ENCODE data around the gene NRAS. TPM values are rescaled to one million over a fixed set of nuclear protein-coding genes. Genes with fewer than 3 reads are reported as not detected.

NRAS gene
- total and polyA plus RNA-seq, 9 of the 15 experiments (the other 6 are each of a cell fraction or from before 2014, with no cell fraction given) = 40.7 to 94.5 (median 75.4) TPM

DNA sequence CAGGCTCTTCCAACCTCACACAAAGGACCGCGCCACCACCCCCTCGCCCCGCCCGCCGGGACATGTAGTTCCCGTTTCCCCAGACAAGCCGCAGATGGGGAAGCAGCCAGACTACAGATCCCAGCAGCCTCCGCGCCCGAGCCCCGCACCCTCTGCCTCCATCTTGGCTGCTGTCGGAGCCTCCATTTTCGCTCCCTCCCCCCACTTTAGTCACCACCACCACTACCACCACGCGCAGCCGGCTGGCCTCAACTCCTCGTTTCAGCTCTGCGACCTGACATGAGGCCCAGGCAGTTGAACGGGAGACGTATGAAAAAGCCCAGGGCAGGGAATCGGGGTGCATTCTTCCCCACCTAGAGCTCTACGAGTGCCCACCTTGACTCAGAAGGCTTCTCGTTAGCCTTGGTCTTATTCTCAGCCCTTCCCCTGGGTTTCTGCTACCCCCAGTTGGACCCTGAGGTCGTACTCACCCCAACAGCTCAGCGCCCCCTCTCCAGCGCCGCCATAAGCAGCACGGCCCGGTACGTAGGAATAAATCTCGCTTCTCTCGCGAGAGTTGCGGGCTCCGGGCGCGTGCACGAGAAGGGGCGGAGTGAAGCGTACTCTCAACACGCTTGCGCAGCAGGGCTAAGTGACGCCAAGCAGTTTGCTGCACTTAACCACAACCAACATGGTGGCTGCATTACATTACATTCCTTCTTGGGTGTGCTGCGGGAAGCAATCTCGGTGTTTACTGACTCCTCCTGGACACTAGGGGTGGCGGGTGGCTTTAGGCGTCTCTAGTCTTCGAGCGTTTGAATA, 41.1 kb upstream of the NRAS start, which contains the start of gene CSDE1 (continued):
- TF ChIP-seq ARID3A (IDR thresholded peaks at IDR 0.05; ENCODE audit: borderline replicate concordance, low read depth, low read length) (peak; percentile 70; the same call in 1 of the 2 replicates), CBFA2T2 (conservative IDR thresholded peaks at IDR 0.05) (no peak), SRSF1 (IDR thresholded peaks at IDR 0.05; ENCODE audit: low read depth, low read length) (0 out of 2 replicates have a peak, but pooled peaks have one; percentile 49), TFAM (CRISPR knock-in tag; conservative IDR thresholded peaks at IDR 0.05) (no peak), SRSF3 (IDR thresholded peaks at IDR 0.05; ENCODE audit: insufficient read depth, low read length) (peak; percentile 96), ZFP30 (CRISPR knock-in tag; IDR thresholded peaks at IDR 0.05; ENCODE audit: borderline replicate concordance) (no peak), ZKSCAN1 (IDR thresholded peaks at IDR 0.05; ENCODE audit: low read depth, low read length) (no peak), HIVEP1 (CRISPR knock-in tag; IDR thresholded peaks at IDR 0.05) (no peak), XRCC5 (IDR thresholded peaks at IDR 0.05; ENCODE audit: low read depth, low read length) (peak; percentile 71; the same call in 1 of the 2 replicates), POU5F1 (IDR thresholded peaks at IDR 0.05; ENCODE audit: borderline replicate concordance, low read depth, low read length, partially characterized antibody) (peak; percentile 65), TAL1 (IDR thresholded peaks at IDR 0.05) (no peak; the same call in 1 of the 2 replicates), ZBTB34 (CRISPR knock-in tag; IDR thresholded peaks at IDR 0.05) (no peak), NCOA6 (IDR thresholded peaks at IDR 0.05) (no peak), PRPF4 (IDR thresholded peaks at IDR 0.05; ENCODE audit: insufficient read depth, low read depth, low read length, poor library complexity, severe bottlenecking) (peak; percentile 92)
- TF ChIP-seq, protein P1, sequence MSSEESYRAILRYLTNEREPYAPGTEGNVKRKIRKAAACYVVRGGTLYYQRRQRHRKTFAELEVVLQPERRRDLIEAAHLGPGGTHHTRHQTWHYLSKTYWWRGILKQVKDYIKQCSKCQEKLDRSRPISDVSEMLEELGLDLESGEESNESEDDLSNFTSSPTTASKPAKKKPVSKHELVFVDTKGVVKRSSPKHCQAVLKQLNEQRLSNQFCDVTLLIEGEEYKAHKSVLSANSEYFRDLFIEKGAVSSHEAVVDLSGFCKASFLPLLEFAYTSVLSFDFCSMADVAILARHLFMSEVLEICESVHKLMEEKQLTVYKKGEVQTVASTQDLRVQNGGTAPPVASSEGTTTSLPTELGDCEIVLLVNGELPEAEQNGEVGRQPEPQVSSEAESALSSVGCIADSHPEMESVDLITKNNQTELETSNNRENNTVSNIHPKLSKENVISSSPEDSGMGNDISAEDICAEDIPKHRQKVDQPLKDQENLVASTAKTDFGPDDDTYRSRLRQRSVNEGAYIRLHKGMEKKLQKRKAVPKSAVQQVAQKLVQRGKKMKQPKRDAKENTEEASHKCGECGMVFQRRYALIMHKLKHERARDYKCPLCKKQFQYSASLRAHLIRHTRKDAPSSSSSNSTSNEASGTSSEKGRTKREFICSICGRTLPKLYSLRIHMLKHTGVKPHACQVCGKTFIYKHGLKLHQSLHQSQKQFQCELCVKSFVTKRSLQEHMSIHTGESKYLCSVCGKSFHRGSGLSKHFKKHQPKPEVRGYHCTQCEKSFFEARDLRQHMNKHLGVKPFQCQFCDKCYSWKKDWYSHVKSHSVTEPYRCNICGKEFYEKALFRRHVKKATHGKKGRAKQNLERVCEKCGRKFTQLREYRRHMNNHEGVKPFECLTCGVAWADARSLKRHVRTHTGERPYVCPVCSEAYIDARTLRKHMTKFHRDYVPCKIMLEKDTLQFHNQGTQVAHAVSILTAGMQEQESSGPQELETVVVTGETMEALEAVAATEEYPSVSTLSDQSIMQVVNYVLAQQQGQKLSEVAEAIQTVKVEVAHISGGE (CRISPR knock-in tag; IDR thresholded peaks at IDR 0.05) = peak; percentile 27 to 74 (median 69); a peak in 3 of 6 replicates
- TF ChIP-seq, protein P2, sequence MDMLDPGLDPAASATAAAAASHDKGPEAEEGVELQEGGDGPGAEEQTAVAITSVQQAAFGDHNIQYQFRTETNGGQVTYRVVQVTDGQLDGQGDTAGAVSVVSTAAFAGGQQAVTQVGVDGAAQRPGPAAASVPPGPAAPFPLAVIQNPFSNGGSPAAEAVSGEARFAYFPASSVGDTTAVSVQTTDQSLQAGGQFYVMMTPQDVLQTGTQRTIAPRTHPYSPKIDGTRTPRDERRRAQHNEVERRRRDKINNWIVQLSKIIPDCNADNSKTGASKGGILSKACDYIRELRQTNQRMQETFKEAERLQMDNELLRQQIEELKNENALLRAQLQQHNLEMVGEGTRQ (CRISPR knock-in tag; IDR thresholded peaks at IDR 0.05) = no peak
- TF ChIP-seq, protein P3, sequence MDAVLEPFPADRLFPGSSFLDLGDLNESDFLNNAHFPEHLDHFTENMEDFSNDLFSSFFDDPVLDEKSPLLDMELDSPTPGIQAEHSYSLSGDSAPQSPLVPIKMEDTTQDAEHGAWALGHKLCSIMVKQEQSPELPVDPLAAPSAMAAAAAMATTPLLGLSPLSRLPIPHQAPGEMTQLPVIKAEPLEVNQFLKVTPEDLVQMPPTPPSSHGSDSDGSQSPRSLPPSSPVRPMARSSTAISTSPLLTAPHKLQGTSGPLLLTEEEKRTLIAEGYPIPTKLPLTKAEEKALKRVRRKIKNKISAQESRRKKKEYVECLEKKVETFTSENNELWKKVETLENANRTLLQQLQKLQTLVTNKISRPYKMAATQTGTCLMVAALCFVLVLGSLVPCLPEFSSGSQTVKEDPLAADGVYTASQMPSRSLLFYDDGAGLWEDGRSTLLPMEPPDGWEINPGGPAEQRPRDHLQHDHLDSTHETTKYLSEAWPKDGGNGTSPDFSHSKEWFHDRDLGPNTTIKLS (IDR thresholded peaks at IDR 0.05; ENCODE audit: borderline replicate concordance, low read depth) = peak; percentile 95
